ENCODE data around the gene NXPH1.

NXPH1 gene

DNA sequence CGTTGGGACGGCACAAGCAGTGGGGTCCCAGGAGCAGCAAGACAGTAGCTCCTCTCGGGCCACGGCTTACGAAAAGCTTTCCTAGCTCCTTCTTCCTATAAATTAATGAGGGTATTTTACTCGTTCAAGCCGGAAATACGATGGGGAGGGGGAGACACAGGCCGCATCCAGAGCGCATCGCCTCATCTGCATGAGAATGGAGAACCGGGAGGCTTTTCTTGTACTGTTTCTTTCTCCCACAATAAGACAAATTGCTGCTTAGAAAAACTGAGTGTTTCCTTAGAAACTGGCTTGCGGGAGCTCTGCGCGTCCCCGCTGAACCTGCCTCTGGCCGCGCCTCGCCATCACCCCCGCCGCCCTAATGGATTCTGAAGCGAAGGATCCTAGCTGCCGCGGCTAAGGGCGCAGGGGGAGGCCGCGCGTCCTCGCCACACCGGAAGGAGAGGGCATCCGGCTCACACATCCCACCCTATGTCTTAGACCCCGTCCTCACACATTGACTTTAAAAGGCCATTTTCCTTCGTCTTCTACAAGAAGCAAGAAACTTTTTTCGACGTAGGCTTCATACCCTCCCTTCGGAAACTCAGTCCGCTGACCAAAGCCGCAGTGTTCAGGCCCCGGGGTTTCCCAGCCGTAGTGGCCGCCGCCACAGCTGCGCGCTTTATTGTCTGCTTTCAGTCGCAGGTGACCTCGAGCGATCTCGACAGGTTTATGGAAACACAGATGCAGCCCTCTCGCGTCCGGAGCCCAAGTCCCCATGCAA, 8.8 kb downstream of the NXPH1 start:
- no peak overlapping the region for H2AFZ ChIP-seq (ENCODE audit: low read length)
- no peaks in the 10 kb centered on the region for H3K9me2 ChIP-seq (ENCODE audit: low read depth, low read length)
- TF ChIP-seq, protein P1, sequence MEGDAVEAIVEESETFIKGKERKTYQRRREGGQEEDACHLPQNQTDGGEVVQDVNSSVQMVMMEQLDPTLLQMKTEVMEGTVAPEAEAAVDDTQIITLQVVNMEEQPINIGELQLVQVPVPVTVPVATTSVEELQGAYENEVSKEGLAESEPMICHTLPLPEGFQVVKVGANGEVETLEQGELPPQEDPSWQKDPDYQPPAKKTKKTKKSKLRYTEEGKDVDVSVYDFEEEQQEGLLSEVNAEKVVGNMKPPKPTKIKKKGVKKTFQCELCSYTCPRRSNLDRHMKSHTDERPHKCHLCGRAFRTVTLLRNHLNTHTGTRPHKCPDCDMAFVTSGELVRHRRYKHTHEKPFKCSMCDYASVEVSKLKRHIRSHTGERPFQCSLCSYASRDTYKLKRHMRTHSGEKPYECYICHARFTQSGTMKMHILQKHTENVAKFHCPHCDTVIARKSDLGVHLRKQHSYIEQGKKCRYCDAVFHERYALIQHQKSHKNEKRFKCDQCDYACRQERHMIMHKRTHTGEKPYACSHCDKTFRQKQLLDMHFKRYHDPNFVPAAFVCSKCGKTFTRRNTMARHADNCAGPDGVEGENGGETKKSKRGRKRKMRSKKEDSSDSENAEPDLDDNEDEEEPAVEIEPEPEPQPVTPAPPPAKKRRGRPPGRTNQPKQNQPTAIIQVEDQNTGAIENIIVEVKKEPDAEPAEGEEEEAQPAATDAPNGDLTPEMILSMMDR (IDR thresholded peaks at IDR 0.05; ENCODE audit: low read length) = no peak
- TF ChIP-seq EZH2 (IDR thresholded peaks at IDR 0.05; ENCODE audit: borderline replicate concordance, low read length) = no peak
- no peaks in the 10 kb centered on the region for H3K27me3 ChIP-seq (ENCODE audit: insufficient read depth, low read length)
- no peaks in the 10 kb centered on the region for H3K79me2 ChIP-seq (ENCODE audit: insufficient read depth, low read length)
- H3K4me1 ChIP-seq (ENCODE audit: insufficient read depth, low read length, severe bottlenecking) = no peaks in the 10 kb centered on the region
- no peak overlapping the region for H3K4me2 ChIP-seq (ENCODE audit: low read length)
- no peak overlapping the region for H3K9ac ChIP-seq (ENCODE audit: low read length)
- H3K27ac ChIP-seq (ENCODE audit: low read depth, low read length, poor library complexity, severe bottlenecking) = no peak overlapping the region
- H3F3A ChIP-seq (ENCODE audit: insufficient read depth, low read length) = no peaks in the 10 kb centered on the region
- H4K20me1 ChIP-seq (ENCODE audit: insufficient read depth, low read length) = no peaks in the 10 kb centered on the region
- H3K9me3 ChIP-seq (ENCODE audit: low read length) = no peaks in the 10 kb centered on the region
- no peaks in the 10 kb centered on the region for H3K36me3 ChIP-seq (ENCODE audit: insufficient read depth, low read length)
- no peak overlapping the region for H3K4me3 ChIP-seq (ENCODE audit: low read depth, low read length, poor library complexity, severe bottlenecking)

GRCh38 chr7:8442814-8443304, 9.4 kb downstream of the NXPH1 start:
- Histone ChIP-seq H3K4me2 (ENCODE audit: low read length) (no peak overlapping the region), H3K79me2 (ENCODE audit: insufficient read depth, low read length) (no peaks in the 10 kb centered on the region), H3K9me2 (ENCODE audit: low read depth, low read length) (no peaks in the 10 kb centered on the region), H3K27ac (ENCODE audit: low read depth, low read length, poor library complexity, severe bottlenecking) (no peak overlapping the region), H3K9me3 (ENCODE audit: low read length) (no peaks in the 10 kb centered on the region), H4K20me1 (ENCODE audit: insufficient read depth, low read length) (no peaks in the 10 kb centered on the region), H3K36me3 (ENCODE audit: insufficient read depth, low read length) (no peaks in the 10 kb centered on the region), H3K4me1 (ENCODE audit: insufficient read depth, low read length, severe bottlenecking) (no peaks in the 10 kb centered on the region), H3K9ac (ENCODE audit: low read length) (no peak overlapping the region), H2AFZ (ENCODE audit: low read length) (no peak overlapping the region), H3F3A (ENCODE audit: insufficient read depth, low read length) (no peaks in the 10 kb centered on the region), H3K4me3 (ENCODE audit: low read depth, low read length, poor library complexity, severe bottlenecking) (no peak overlapping the region), H3K27me3 (ENCODE audit: insufficient read depth, low read length) (no peaks in the 10 kb centered on the region)
- TF ChIP-seq EZH2 (IDR thresholded peaks at IDR 0.05; ENCODE audit: borderline replicate concordance, low read length) = no peak
- TF ChIP-seq, protein P1 (IDR thresholded peaks at IDR 0.05; ENCODE audit: low read length) = no peak

- no peaks in the 10 kb centered on the region for H3K9me2 ChIP-seq (ENCODE audit: low read depth, low read length)
- H4K20me1 ChIP-seq (ENCODE audit: insufficient read depth, low read length) = no peaks in the 10 kb centered on the region
- H2AFZ ChIP-seq (ENCODE audit: low read length) = no peak overlapping the region
- H3K36me3 ChIP-seq (ENCODE audit: insufficient read depth, low read length) = no peaks in the 10 kb centered on the region
- TF ChIP-seq, protein P1 (IDR thresholded peaks at IDR 0.05; ENCODE audit: low read length) = no peak
- TF ChIP-seq EZH2 (IDR thresholded peaks at IDR 0.05; ENCODE audit: borderline replicate concordance, low read length) = no peak
- no peaks in the 10 kb centered on the region for H3F3A ChIP-seq (ENCODE audit: insufficient read depth, low read length)
- H3K9me3 ChIP-seq (ENCODE audit: low read length) = no peaks in the 10 kb centered on the region
- no peaks in the 10 kb centered on the region for H3K4me1 ChIP-seq (ENCODE audit: insufficient read depth, low read length, severe bottlenecking)
- no peak overlapping the region for H3K4me2 ChIP-seq (ENCODE audit: low read length)
- H3K4me3 ChIP-seq (ENCODE audit: low read depth, low read length, poor library complexity, severe bottlenecking) = no peak overlapping the region
- no peaks in the 10 kb centered on the region for H3K27me3 ChIP-seq (ENCODE audit: insufficient read depth, low read length)
- H3K9ac ChIP-seq (ENCODE audit: low read length) = no peak overlapping the region
- no peak overlapping the region for H3K27ac ChIP-seq (ENCODE audit: low read depth, low read length, poor library complexity, severe bottlenecking)
- H3K79me2 ChIP-seq (ENCODE audit: insufficient read depth, low read length) = no peaks in the 10 kb centered on the region
Observed at GRCh38 chr7:8443576-8444467, 10.4 kb downstream of the NXPH1 start.

Measured in OCI-LY1 (cell line).